Measurements from ENCODE around the gene UNC79. TPM values are rescaled to one million over a fixed set of nuclear protein-coding genes. Genes with fewer than 3 reads are reported as not detected.

UNC79 gene
- total RNA-seq, 4 donors from 2014 or later = under 0.01 to 0.23 (median 0.18) TPM

- no peak for TF ChIP-seq POLR2AphosphoS5 (IDR thresholded peaks at IDR 0.05)
- no peak for TF ChIP-seq CTCF (IDR thresholded peaks at IDR 0.05)
- TF ChIP-seq POLR2A (IDR thresholded peaks at IDR 0.05; ENCODE audit: low read depth) = no peak
- no peak for TF ChIP-seq EP300 (IDR thresholded peaks at IDR 0.05)
- peak; percentile 80 for DNase-seq (ENCODE audit: extremely low spot score)
- no peaks in the 10 kb centered on the region for H3K9me3 ChIP-seq
- WGBS = 73% methylated on average over 7 of the region's 7 CpGs
- H3K27me3 ChIP-seq = peaks cover 0 to 25% (median 0%) of the 10 kb centered on the region in 4 donors
- H3K27ac ChIP-seq (replicated peaks in 1 of 4) = no peak overlapping the region
- H3K4me3 ChIP-seq = no peak overlapping the region
- H3K4me1 ChIP-seq = no peaks in the 10 kb centered on the region
- intact Hi-C loops (cut with DNase I) = no loop called here
- H3K36me3 ChIP-seq = peaks cover 0 to 4% (median 0%) of the 10 kb centered on the region in 4 donors
Measured at GRCh38 chr14:93714605-93715004, 283.9 kb downstream of the UNC79 start.

- no peak overlapping the region for H3K4me3 ChIP-seq
- no peaks in the 10 kb centered on the region for H3K4me1 ChIP-seq
- TF ChIP-seq EP300 (IDR thresholded peaks at IDR 0.05) (no peak), POLR2AphosphoS5 (IDR thresholded peaks at IDR 0.05) (no peak), POLR2A (IDR thresholded peaks at IDR 0.05; ENCODE audit: low read depth) (no peak)
- no peak overlapping the region for H3K27ac ChIP-seq (replicated peaks in 1 of 4)
- H3K27me3 ChIP-seq = peaks cover 0 to 25% (median 0%) of the 10 kb centered on the region in 4 donors
- peaks cover 0 to 12% (median 3%) of the 10 kb centered on the region in 4 donors for H3K36me3 ChIP-seq
- DNase-seq (ENCODE audit: extremely low spot score) = peak; percentile 72
- 59% methylated on average over 12 of the region's 13 CpGs for WGBS
- no peaks in the 10 kb centered on the region for H3K9me3 ChIP-seq
- intact Hi-C loops (cut with DNase I) = no loop called here
Measured at GRCh38 chr14:93715279-93715927, 284.7 kb downstream of the UNC79 start.

- TF ChIP-seq POLR2AphosphoS5 (IDR thresholded peaks at IDR 0.05) (no peak), EP300 (IDR thresholded peaks at IDR 0.05) (no peak), POLR2A (IDR thresholded peaks at IDR 0.05; ENCODE audit: low read depth) (no peak), CTCF (IDR thresholded peaks at IDR 0.05) (no peak)
- intact Hi-C loops (cut with DNase I) = no loop called here
- WGBS = 89% methylated on average over 3 of the region's 8 CpGs
- peak; percentile 90 for DNase-seq (ENCODE audit: extremely low spot score)
- Histone ChIP-seq H3K36me3 (peaks cover 0 to 20% (median 7%) of the 10 kb centered on the region in 4 donors), H3K27ac (replicated peaks in 1 of 4) (no peak overlapping the region), H3K4me1 (no peaks in the 10 kb centered on the region), H3K4me3 (no peak overlapping the region), H3K9me3 (no peaks in the 10 kb centered on the region), H3K27me3 (peaks cover 0 to 25% (median 0%) of the 10 kb centered on the region in 4 donors)
Measured at GRCh38 chr14:93716002-93716745, 285.4 kb downstream of the UNC79 start.

GRCh38 chr14:93716746-93717667 is 286.3 kb downstream of the UNC79 start:
- 77% methylated on average over 9 of the region's 14 CpGs for WGBS
- Histone ChIP-seq H3K4me1 (no peaks in the 10 kb centered on the region), H3K4me3 (no peak overlapping the region), H3K27ac (replicated peaks in 1 of 4) (no peak overlapping the region), H3K27me3 (peaks cover 0 to 25% (median 0%) of the 10 kb centered on the region in 4 donors), H3K9me3 (no peaks in the 10 kb centered on the region), H3K36me3 (peaks cover 0 to 24% (median 9%) of the 10 kb centered on the region in 4 donors)
- DNase-seq (ENCODE audit: extremely low spot score) = peak; percentile 90
- intact Hi-C loops (cut with DNase I) = no loop called here
- TF ChIP-seq POLR2A (IDR thresholded peaks at IDR 0.05; ENCODE audit: low read depth) (no peak), CTCF (IDR thresholded peaks at IDR 0.05) (no peak), POLR2AphosphoS5 (IDR thresholded peaks at IDR 0.05) (no peak)

Measured in esophagus muscularis mucosa (tissue), 4 donors.